ENCODE measurements around the gene ELOVL1. TPM values are rescaled to one million over a fixed set of nuclear protein-coding genes. Genes with fewer than 3 reads are reported as not detected.
A peak's percentile ranks its signal among the peaks of the same experiment; 100 is the strongest.

Gene ELOVL1
- total and polyA plus RNA-seq, 2 of the 13 experiments (the other 11 are each of a cell fraction or from before 2014, with no cell fraction given), result 55.2 to 77.4 TPM

DNA sequence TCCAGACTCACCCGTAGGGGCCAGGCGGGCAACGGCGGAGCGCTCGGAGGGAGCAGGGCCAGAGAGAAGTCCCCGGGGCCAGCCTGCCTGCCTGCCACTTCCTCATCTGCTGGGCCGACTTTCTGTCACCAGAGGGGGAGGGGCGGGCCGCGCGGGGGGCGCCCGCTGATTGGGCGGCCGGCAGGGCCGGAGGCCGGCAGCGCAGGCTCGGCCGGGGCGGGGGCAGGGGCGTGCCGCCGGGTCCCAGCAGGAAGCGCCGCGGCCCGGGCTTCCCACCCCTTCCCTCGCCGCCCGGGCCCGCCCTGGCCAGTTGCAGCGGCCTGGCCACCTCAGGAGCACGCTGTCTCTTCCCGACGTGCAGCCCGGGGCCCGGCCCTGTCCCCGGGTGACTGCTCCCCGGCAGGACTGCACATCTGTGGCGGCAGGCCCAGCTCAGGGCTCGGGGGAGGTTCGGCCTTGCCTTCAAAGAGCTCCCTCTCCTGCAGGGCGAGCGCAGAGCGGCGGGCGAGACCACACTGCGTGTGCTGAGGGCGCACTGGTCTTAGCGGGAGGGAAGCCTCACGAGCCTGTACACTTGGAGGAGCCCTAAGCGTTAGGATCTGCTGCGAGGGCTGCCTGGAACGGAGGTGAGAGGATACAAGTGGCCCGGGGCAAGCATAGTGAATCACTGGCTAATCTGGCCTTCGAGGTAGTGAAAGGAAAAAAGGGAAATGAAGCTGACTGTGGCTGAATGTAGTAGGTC lies at the start of gene ELOVL1 (continued):
- TF ChIP-seq ZNF331 (CRISPR knock-in tag; IDR thresholded peaks at IDR 0.05), result peak; percentile 67
- TF ChIP-seq KLF11 (CRISPR knock-in tag; IDR thresholded peaks at IDR 0.05), result peak; percentile 94
- TF ChIP-seq TRIM24 (CRISPR knock-in tag; IDR thresholded peaks at IDR 0.05), result no peak
- peak; percentile 70; the same call in 1 of the 2 replicates for TF ChIP-seq CBFB (CRISPR knock-in tag; IDR thresholded peaks at IDR 0.05)
- TF ChIP-seq, protein P1, sequence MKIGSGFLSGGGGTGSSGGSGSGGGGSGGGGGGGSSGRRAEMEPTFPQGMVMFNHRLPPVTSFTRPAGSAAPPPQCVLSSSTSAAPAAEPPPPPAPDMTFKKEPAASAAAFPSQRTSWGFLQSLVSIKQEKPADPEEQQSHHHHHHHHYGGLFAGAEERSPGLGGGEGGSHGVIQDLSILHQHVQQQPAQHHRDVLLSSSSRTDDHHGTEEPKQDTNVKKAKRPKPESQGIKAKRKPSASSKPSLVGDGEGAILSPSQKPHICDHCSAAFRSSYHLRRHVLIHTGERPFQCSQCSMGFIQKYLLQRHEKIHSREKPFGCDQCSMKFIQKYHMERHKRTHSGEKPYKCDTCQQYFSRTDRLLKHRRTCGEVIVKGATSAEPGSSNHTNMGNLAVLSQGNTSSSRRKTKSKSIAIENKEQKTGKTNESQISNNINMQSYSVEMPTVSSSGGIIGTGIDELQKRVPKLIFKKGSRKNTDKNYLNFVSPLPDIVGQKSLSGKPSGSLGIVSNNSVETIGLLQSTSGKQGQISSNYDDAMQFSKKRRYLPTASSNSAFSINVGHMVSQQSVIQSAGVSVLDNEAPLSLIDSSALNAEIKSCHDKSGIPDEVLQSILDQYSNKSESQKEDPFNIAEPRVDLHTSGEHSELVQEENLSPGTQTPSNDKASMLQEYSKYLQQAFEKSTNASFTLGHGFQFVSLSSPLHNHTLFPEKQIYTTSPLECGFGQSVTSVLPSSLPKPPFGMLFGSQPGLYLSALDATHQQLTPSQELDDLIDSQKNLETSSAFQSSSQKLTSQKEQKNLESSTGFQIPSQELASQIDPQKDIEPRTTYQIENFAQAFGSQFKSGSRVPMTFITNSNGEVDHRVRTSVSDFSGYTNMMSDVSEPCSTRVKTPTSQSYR (CRISPR knock-in tag; IDR thresholded peaks at IDR 0.05; ENCODE audit: borderline replicate concordance), result peak; percentile 70
- TF ChIP-seq POLR2AphosphoS2 (IDR thresholded peaks at IDR 0.05; ENCODE audit: low read depth, low read length), result no peak
- TF ChIP-seq, protein P2, sequence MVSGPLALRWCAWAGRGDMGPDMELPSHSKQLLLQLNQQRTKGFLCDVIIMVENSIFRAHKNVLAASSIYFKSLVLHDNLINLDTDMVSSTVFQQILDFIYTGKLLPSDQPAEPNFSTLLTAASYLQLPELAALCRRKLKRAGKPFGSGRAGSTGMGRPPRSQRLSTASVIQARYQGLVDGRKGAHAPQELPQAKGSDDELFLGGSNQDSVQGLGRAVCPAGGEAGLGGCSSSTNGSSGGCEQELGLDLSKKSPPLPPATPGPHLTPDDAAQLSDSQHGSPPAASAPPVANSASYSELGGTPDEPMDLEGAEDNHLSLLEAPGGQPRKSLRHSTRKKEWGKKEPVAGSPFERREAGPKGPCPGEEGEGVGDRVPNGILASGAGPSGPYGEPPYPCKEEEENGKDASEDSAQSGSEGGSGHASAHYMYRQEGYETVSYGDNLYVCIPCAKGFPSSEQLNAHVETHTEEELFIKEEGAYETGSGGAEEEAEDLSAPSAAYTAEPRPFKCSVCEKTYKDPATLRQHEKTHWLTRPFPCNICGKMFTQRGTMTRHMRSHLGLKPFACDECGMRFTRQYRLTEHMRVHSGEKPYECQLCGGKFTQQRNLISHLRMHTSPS (CRISPR knock-in tag; IDR thresholded peaks at IDR 0.05; ENCODE audit: low read depth), result peak; percentile 37; the same call in 1 of the 2 replicates
- no peak for TF ChIP-seq WIZ (CRISPR knock-in tag; IDR thresholded peaks at IDR 0.05)
- TF ChIP-seq CENPT (CRISPR knock-in tag; IDR thresholded peaks at IDR 0.05; ENCODE audit: low read depth), result peak; percentile 91
- TF ChIP-seq ZNF296 (CRISPR knock-in tag; conservative IDR thresholded peaks at IDR 0.05), result no peak
- peak; percentile 77; the same call in 1 of the 2 replicates for TF ChIP-seq ZBTB43 (CRISPR knock-in tag; conservative IDR thresholded peaks at IDR 0.05)
- TF ChIP-seq ZNF547 (CRISPR knock-in tag; IDR thresholded peaks at IDR 0.05), result peak; percentile 87
- peak; percentile 94 for TF ChIP-seq DMAP1 (CRISPR knock-in tag; IDR thresholded peaks at IDR 0.05)
- no peak for TF ChIP-seq MATR3 (CRISPR knock-in tag; IDR thresholded peaks at IDR 0.05)
- TF ChIP-seq, protein P3, sequence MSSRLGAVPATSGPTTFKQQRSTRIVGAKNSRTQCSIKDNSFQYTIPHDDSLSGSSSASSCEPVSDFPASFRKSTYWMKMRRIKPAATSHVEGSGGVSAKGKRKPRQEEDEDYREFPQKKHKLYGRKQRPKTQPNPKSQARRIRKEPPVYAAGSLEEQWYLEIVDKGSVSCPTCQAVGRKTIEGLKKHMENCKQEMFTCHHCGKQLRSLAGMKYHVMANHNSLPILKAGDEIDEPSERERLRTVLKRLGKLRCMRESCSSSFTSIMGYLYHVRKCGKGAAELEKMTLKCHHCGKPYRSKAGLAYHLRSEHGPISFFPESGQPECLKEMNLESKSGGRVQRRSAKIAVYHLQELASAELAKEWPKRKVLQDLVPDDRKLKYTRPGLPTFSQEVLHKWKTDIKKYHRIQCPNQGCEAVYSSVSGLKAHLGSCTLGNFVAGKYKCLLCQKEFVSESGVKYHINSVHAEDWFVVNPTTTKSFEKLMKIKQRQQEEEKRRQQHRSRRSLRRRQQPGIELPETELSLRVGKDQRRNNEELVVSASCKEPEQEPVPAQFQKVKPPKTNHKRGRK (CRISPR knock-in tag; IDR thresholded peaks at IDR 0.05), result no peak
- no peak for TF ChIP-seq ZBTB21 (CRISPR knock-in tag; IDR thresholded peaks at IDR 0.05)
- TF ChIP-seq HMGXB4 (CRISPR knock-in tag; IDR thresholded peaks at IDR 0.05; ENCODE audit: borderline replicate concordance in 1 of 2, low read depth in 1 of 2), result peak; percentile 65 to 79
- peak; percentile 68 for TF ChIP-seq PTBP1 (IDR thresholded peaks at IDR 0.05; ENCODE audit: low read depth, low read length, poor library complexity, severe bottlenecking)
- peak; percentile 96 for TF ChIP-seq KDM2A (CRISPR knock-in tag; IDR thresholded peaks at IDR 0.05; ENCODE audit: borderline replicate concordance, low read depth)
- TF ChIP-seq EEA1 (CRISPR knock-in tag; IDR thresholded peaks at IDR 0.05; ENCODE audit: borderline replicate concordance), result peak; percentile 88
